ENCODE results near the gene ATP5MC3.

- TF ChIP-seq POLR2A (IDR thresholded peaks at IDR 0.05; ENCODE audit: low read length) (no peak), GATA1 (IDR thresholded peaks at IDR 0.05; ENCODE audit: low read depth, low read length) (no peak)
Observed at GRCh38 chr2:175183674-175184073, 2.2 kb upstream of the ATP5MC3 start.
